ENCODE results near the gene FSTL3. TPM values are rescaled to one million over a fixed set of nuclear protein-coding genes. Genes with fewer than 3 reads are reported as not detected.

The FSTL3 gene
- total and polyA plus RNA-seq, 2 of the 13 experiments (the other 11 are each of a cell fraction or from before 2014, with no cell fraction given) = 13.5 to 15.6 TPM

Other genes with a start within 250 kb of the FSTL3 start
- 4.8 and 9.0 TPM in 2 replicates for gene SHC2, start 215.4 kb upstream of the FSTL3 start, total RNA-seq (2016; rRNA removed; fragmentation: Illumina TruSeq; extraction: Trizol)
- 18.3 and 35.8 TPM in 2 replicates for gene SHC2, start 215.4 kb upstream of the FSTL3 start, polyA plus RNA-seq (2011; rRNA removed)
- 0.21 and 0.33 TPM in 2 replicates for gene MADCAM1, start 179.9 kb upstream of the FSTL3 start, total RNA-seq (2016; rRNA removed; fragmentation: Illumina TruSeq; extraction: Trizol)
- gene MADCAM1, start 179.9 kb upstream of the FSTL3 start, polyA plus RNA-seq (2011; rRNA removed) = 0.29 and 0.39 TPM in 2 replicates
- gene TPGS1, start 168.9 kb upstream of the FSTL3 start, total RNA-seq (2016; rRNA removed; fragmentation: Illumina TruSeq; extraction: Trizol) = 4.2 and 6.2 TPM in 2 replicates
- 1.1 and 2.0 TPM in 2 replicates for gene TPGS1, start 168.9 kb upstream of the FSTL3 start, polyA plus RNA-seq (2011; rRNA removed)
- gene CDC34, start 144.6 kb upstream of the FSTL3 start, total RNA-seq (2016; rRNA removed; fragmentation: Illumina TruSeq; extraction: Trizol) = 119 and 138 TPM in 2 replicates
- 140 and 150 TPM in 2 replicates for gene CDC34, start 144.6 kb upstream of the FSTL3 start, polyA plus RNA-seq (2011; rRNA removed)
- gene GZMM, start 132.3 kb upstream of the FSTL3 start, total RNA-seq (2016; rRNA removed; fragmentation: Illumina TruSeq; extraction: Trizol) = not detected in 2 replicates
- gene GZMM, start 132.3 kb upstream of the FSTL3 start, polyA plus RNA-seq (2011; rRNA removed) = 0.07 TPM in 1 of 2 replicates, not detected in the other
- 136 and 309 TPM in 2 replicates for gene BSG, start 103.8 kb upstream of the FSTL3 start, total RNA-seq (2016; rRNA removed; fragmentation: Illumina TruSeq; extraction: Trizol)
- gene BSG, start 103.8 kb upstream of the FSTL3 start, polyA plus RNA-seq (2011; rRNA removed) = 754 and 1,057 TPM in 2 replicates
- not detected in 2 replicates for gene HCN2, start 86.5 kb upstream of the FSTL3 start, total RNA-seq (2016; rRNA removed; fragmentation: Illumina TruSeq; extraction: Trizol)
- gene HCN2, start 86.5 kb upstream of the FSTL3 start, polyA plus RNA-seq (2011; rRNA removed) = 0.01 and 0.05 TPM in 2 replicates
- gene POLRMT, start 42.9 kb upstream of the FSTL3 start, total RNA-seq (2016; rRNA removed; fragmentation: Illumina TruSeq; extraction: Trizol) = 52.5 and 78.0 TPM in 2 replicates
- 101 and 114 TPM in 2 replicates for gene POLRMT, start 42.9 kb upstream of the FSTL3 start, polyA plus RNA-seq (2011; rRNA removed)
- gene FGF22, start 36.5 kb upstream of the FSTL3 start, total RNA-seq (2016; rRNA removed; fragmentation: Illumina TruSeq; extraction: Trizol) = 0.24 TPM in 1 of 2 replicates, not detected in the other
- 0.07 TPM in 1 of 2 replicates, not detected in the other for gene FGF22, start 36.5 kb upstream of the FSTL3 start, polyA plus RNA-seq (2011; rRNA removed)
- gene RNF126, start 13.2 kb upstream of the FSTL3 start, total RNA-seq (2016; rRNA removed; fragmentation: Illumina TruSeq; extraction: Trizol) = 18.5 and 34.0 TPM in 2 replicates
- gene RNF126, start 13.2 kb upstream of the FSTL3 start, polyA plus RNA-seq (2011; rRNA removed) = 23.2 and 24.6 TPM in 2 replicates
- not detected in 2 replicates for gene PRSS57, start 19.1 kb downstream of the FSTL3 start, total RNA-seq (2016; rRNA removed; fragmentation: Illumina TruSeq; extraction: Trizol)
- gene PRSS57, start 19.1 kb downstream of the FSTL3 start, polyA plus RNA-seq (2011; rRNA removed) = 0.12 and 0.20 TPM in 2 replicates
- gene PALM, start 32.5 kb downstream of the FSTL3 start, total RNA-seq (2016; rRNA removed; fragmentation: Illumina TruSeq; extraction: Trizol) = 9.7 and 10.8 TPM in 2 replicates
- gene PALM, start 32.5 kb downstream of the FSTL3 start, polyA plus RNA-seq (2011; rRNA removed) = 4.0 and 5.4 TPM in 2 replicates
- 1.1 and 1.3 TPM in 2 replicates for gene MISP, start 74.7 kb downstream of the FSTL3 start, total RNA-seq (2016; rRNA removed; fragmentation: Illumina TruSeq; extraction: Trizol)
- gene MISP, start 74.7 kb downstream of the FSTL3 start, polyA plus RNA-seq (2011; rRNA removed) = 0.67 and 0.71 TPM in 2 replicates
- 188 and 195 TPM in 2 replicates for gene PTBP1, start 121.1 kb downstream of the FSTL3 start, total RNA-seq (2016; rRNA removed; fragmentation: Illumina TruSeq; extraction: Trizol)
- 288 and 314 TPM in 2 replicates for gene PTBP1, start 121.1 kb downstream of the FSTL3 start, polyA plus RNA-seq (2011; rRNA removed)
- 0.07 TPM in 1 of 2 replicates, not detected in the other for gene PLPPR3, start 145.6 kb downstream of the FSTL3 start, total RNA-seq (2016; rRNA removed; fragmentation: Illumina TruSeq; extraction: Trizol)
- gene PLPPR3, start 145.6 kb downstream of the FSTL3 start, polyA plus RNA-seq (2011; rRNA removed) = 0.16 and 0.17 TPM in 2 replicates
- not detected in 2 replicates for gene AZU1, start 151.4 kb downstream of the FSTL3 start, total RNA-seq (2016; rRNA removed; fragmentation: Illumina TruSeq; extraction: Trizol)
- 0.08 TPM in 1 of 2 replicates, not detected in the other for gene AZU1, start 151.4 kb downstream of the FSTL3 start, polyA plus RNA-seq (2011; rRNA removed)
- not detected in 2 replicates for gene PRTN3, start 164.6 kb downstream of the FSTL3 start, total RNA-seq (2016; rRNA removed; fragmentation: Illumina TruSeq; extraction: Trizol)
- 0.10 TPM in 1 of 2 replicates, not detected in the other for gene PRTN3, start 164.6 kb downstream of the FSTL3 start, polyA plus RNA-seq (2011; rRNA removed)
- gene ELANE, start 175.9 kb downstream of the FSTL3 start, total RNA-seq (2016; rRNA removed; fragmentation: Illumina TruSeq; extraction: Trizol) = not detected in 2 replicates
- gene ELANE, start 175.9 kb downstream of the FSTL3 start, polyA plus RNA-seq (2011; rRNA removed) = not detected in 2 replicates
- 3.6 and 4.6 TPM in 2 replicates for gene CFD, start 183.3 kb downstream of the FSTL3 start, total RNA-seq (2016; rRNA removed; fragmentation: Illumina TruSeq; extraction: Trizol)
- 2.3 and 3.9 TPM in 2 replicates for gene CFD, start 183.3 kb downstream of the FSTL3 start, polyA plus RNA-seq (2011; rRNA removed)
- gene MED16, start 216.8 kb downstream of the FSTL3 start, total RNA-seq (2016; rRNA removed; fragmentation: Illumina TruSeq; extraction: Trizol) = 14.8 and 18.4 TPM in 2 replicates
- gene MED16, start 216.8 kb downstream of the FSTL3 start, polyA plus RNA-seq (2011; rRNA removed) = 13.3 and 16.9 TPM in 2 replicates
- gene RNU6-9, start 217.1 kb downstream of the FSTL3 start, total RNA-seq (2016; rRNA removed; fragmentation: Illumina TruSeq; extraction: Trizol) = under 0.01 TPM in 1 of 2 replicates, not detected in the other
- not detected in 2 replicates for gene RNU6-9, start 217.1 kb downstream of the FSTL3 start, polyA plus RNA-seq (2011; rRNA removed)
- 21.8 and 26.2 TPM in 2 replicates for gene R3HDM4, start 236.8 kb downstream of the FSTL3 start, total RNA-seq (2016; rRNA removed; fragmentation: Illumina TruSeq; extraction: Trizol)
- 26.9 and 40.4 TPM in 2 replicates for gene R3HDM4, start 236.8 kb downstream of the FSTL3 start, polyA plus RNA-seq (2011; rRNA removed)
- gene KISS1R, start 240.9 kb downstream of the FSTL3 start, total RNA-seq (2016; rRNA removed; fragmentation: Illumina TruSeq; extraction: Trizol) = 3.9 and 10.2 TPM in 2 replicates
- gene KISS1R, start 240.9 kb downstream of the FSTL3 start, polyA plus RNA-seq (2011; rRNA removed) = 1.1 and 1.5 TPM in 2 replicates
- gene ARID3A, start 249.6 kb downstream of the FSTL3 start, total RNA-seq (2016; rRNA removed; fragmentation: Illumina TruSeq; extraction: Trizol) = 53.8 and 71.3 TPM in 2 replicates
- 77.9 and 102 TPM in 2 replicates for gene ARID3A, start 249.6 kb downstream of the FSTL3 start, polyA plus RNA-seq (2011; rRNA removed)

All from HepG2 (cell line).